A549 (cell line): ENCODE results near the gene PACS1. TPM values are rescaled to one million over a fixed set of nuclear protein-coding genes. Genes with fewer than 3 reads are reported as not detected.
A peak's percentile ranks its signal among the peaks of the same experiment; 100 is the strongest.

Experiments
- ATAC-seq, 2 experiments: fragments of 200-7000 bp in 1 of 2; fragments of >200 bp in 1 of 2; cut with Nextera tagmentation in 1 of 2; cut with Tn5 transposase in 1 of 2; 3 replicates each; pipeline versions ENCODE4 v1.8.0 to v1.9.1; 2018 to 2020; ENCODE audit warnings: mild to moderate bottlenecking in 1 of 2, moderate library complexity in 1 of 2
- CTCF ChIA-PET: fragments of 300-600 bp; sonication (Branson Sonifier 250); formaldehyde crosslinking; extraction: SDS; loops from one replicate; lab custom pipeline; 2021; ENCODE audit warnings: antibody characterized with exemption, inconsistent platforms; lab: Yijun Ruan, JAX
- POLR2A ChIA-PET: fragments of 350-600 bp; formaldehyde crosslinking; extraction: SDS; loops from one replicate; lab custom pipeline; 2021; ENCODE audit warnings: antibody characterized with exemption, inconsistent platforms; lab: Yijun Ruan, JAX
- DNase-seq, 2 experiments: peaks; one replicate each; pipeline versions ENCODE4 v3.0.0 to v3.0.0-alpha.2; 2011 to 2016; ENCODE audit warnings: low read depth in 1 of 2, low spot score in 1 of 2
- FAIRE-seq: peaks from 2 replicates; lab custom pipeline; 2011; peaks lifted over from hg19 to GRCh38; lab: Jason Lieb, UNC
- H3K27ac ChIP-seq, 2 experiments: fragments of >200 bp; sonication (Bioruptor Twin); formaldehyde crosslinking; 3 replicates each; pipeline ENCODE4 v1.5.1; 2016 to 2017
- H3K4me1 ChIP-seq: fragments of >200 bp; sonication (Bioruptor Twin); formaldehyde crosslinking; 3 replicates; pipeline ENCODE4 v1.6.1; 2016
- H3K4me2 ChIP-seq: fragments of >200 bp; sonication (Bioruptor Twin); formaldehyde crosslinking; 3 replicates; pipeline ENCODE4 v1.6.1; 2016
- H3K4me3 ChIP-seq: fragments of >200 bp; sonication (Bioruptor Twin); formaldehyde crosslinking; 3 replicates; pipeline ENCODE4 v1.5.1; 2016
- H3K9me3 ChIP-seq: fragments of >200 bp; sonication (Bioruptor Twin); formaldehyde crosslinking; 3 replicates; pipeline ENCODE4 v1.6.1; 2016
- ATOH8 ChIP-seq: fragments of 250-450 bp; sonication (Bioruptor Pico); IDR thresholded peaks from 2 replicates; pipeline ENCODE4 v1.5.0; 2020; ENCODE audit warnings: low read depth, mild to moderate bottlenecking, moderate library complexity
- BHLHE40 ChIP-seq: IDR thresholded peaks from 2 replicates; pipeline ENCODE4 v1.6.1; 2012; ENCODE audit warnings: low read depth, low read length, inconsistent platforms
- CEBPB ChIP-seq, 2 experiments: fragments of >200 bp in 1 of 2; sonication (Bioruptor Twin) in 1 of 2; formaldehyde crosslinking in 1 of 2; IDR thresholded peaks; 2 replicates each; pipeline ENCODE4 v1.6.1; 2012 to 2016
- CHD2 ChIP-seq: fragments of 150-350 bp; IDR thresholded peaks from 2 replicates; pipeline ENCODE4 v1.6.1; 2014; ENCODE audit warnings: low read length; ENCODE audit not compliant: partially characterized antibody
- CTCF ChIP-seq: fragments of >200 bp; sonication (Bioruptor Twin); formaldehyde crosslinking; IDR thresholded peaks from 3 replicates; pipeline ENCODE4 v1.5.1; 2016
- E2F6 ChIP-seq: IDR thresholded peaks from 2 replicates; pipeline ENCODE4 v1.6.1; 2012; ENCODE audit warnings: low read depth, borderline replicate concordance
- EHF ChIP-seq: fragments of 250-450 bp; sonication (Bioruptor Pico); IDR thresholded peaks from 2 replicates; pipeline ENCODE4 v1.5.0; 2020; ENCODE audit warnings: mild to moderate bottlenecking
- ELK1 ChIP-seq: fragments of 150-350 bp; IDR thresholded peaks from 2 replicates; pipeline ENCODE4 v1.6.1; 2014; ENCODE audit warnings: low read depth, mild to moderate bottlenecking, low read length
- FOSL2 ChIP-seq, 2 experiments: fragments of 450-650 bp in 1 of 2; fragments of >200 bp in 1 of 2; sonication (Bioruptor Twin) in 1 of 2; formaldehyde crosslinking; IDR thresholded peaks; 2 replicates each; pipeline versions ENCODE4 v1.5.0 to v1.6.1; 2016 to 2020; ENCODE audit warnings: mild to moderate bottlenecking in 1 of 2, moderate library complexity in 1 of 2
- GATA3 ChIP-seq: IDR thresholded peaks from 2 replicates; pipeline ENCODE4 v1.6.1; 2012; ENCODE audit warnings: borderline replicate concordance
- HDAC2 ChIP-seq: fragments of 200-600 bp; sonication (generic); IDR thresholded peaks from 2 replicates; pipeline ENCODE4 v1.6.1; 2016
- HES2 ChIP-seq: fragments of >200 bp; sonication (Bioruptor Twin); formaldehyde crosslinking; IDR thresholded peaks from 2 replicates; pipeline ENCODE4 v1.6.1; 2016
- HEYL ChIP-seq: fragments of 250-450 bp; sonication (Bioruptor Pico); IDR thresholded peaks from 2 replicates; pipeline ENCODE4 v1.8.0; 2021; ENCODE audit warnings: mild to moderate bottlenecking, moderate library complexity
- HOXA7 ChIP-seq: fragments of 250-450 bp; sonication (Bioruptor Pico); IDR thresholded peaks from 2 replicates; pipeline ENCODE4 v1.5.0; 2020; ENCODE audit warnings: mild to moderate bottlenecking, moderate library complexity
- HOXB13 ChIP-seq: fragments of 250-450 bp; sonication (Bioruptor Pico); IDR thresholded peaks from 2 replicates; pipeline ENCODE4 v1.5.0; 2020; ENCODE audit warnings: low read depth, mild to moderate bottlenecking, moderate library complexity
- HOXB5 ChIP-seq: fragments of 250-450 bp; sonication (Bioruptor Pico); IDR thresholded peaks from 2 replicates; pipeline ENCODE4 v1.5.0; 2020; ENCODE audit warnings: mild to moderate bottlenecking, moderate library complexity
- JUN ChIP-seq, 2 experiments: fragments of >200 bp; sonication (Bioruptor Twin); formaldehyde crosslinking; IDR thresholded peaks; 2 replicates in 1 of 2; 3 replicates in 1 of 2; pipeline ENCODE4 v1.6.1; 2016 to 2017
- MAZ ChIP-seq: fragments of 150-350 bp; IDR thresholded peaks from 2 replicates; pipeline ENCODE4 v1.6.1; 2014; ENCODE audit warnings: antibody characterized with exemption, low read depth, low read length, borderline replicate concordance
- MYC ChIP-seq: IDR thresholded peaks from 2 replicates; pipeline ENCODE4 v1.6.1; 2012; ENCODE audit warnings: mild to moderate bottlenecking, inconsistent platforms, low read length, improper control_type of control experiment, borderline replicate concordance
- NPAS2 ChIP-seq: fragments of 250-450 bp; sonication (Bioruptor Pico); IDR thresholded peaks from 2 replicates; pipeline ENCODE4 v1.8.0; 2022; ENCODE audit warnings: mild to moderate bottlenecking, moderate library complexity, borderline replicate concordance
- NR3C1 ChIP-seq: fragments of >200 bp; sonication (Bioruptor Twin); formaldehyde crosslinking; IDR thresholded peaks from 3 replicates; pipeline ENCODE4 v1.6.1; 2017
- PHF8 ChIP-seq: fragments of 200-600 bp; sonication (generic); IDR thresholded peaks from 2 replicates; pipeline ENCODE4 v1.6.1; 2016; ENCODE audit warnings: low read depth, mild to moderate bottlenecking, antibody characterized with exemption, moderate library complexity, borderline replicate concordance
- POLR2A ChIP-seq: IDR thresholded peaks from 2 replicates; pipeline ENCODE4 v1.6.1; 2012; ENCODE audit warnings: mild to moderate bottlenecking, low read length
- POLR2AphosphoS2 ChIP-seq: conservative IDR thresholded peaks from 2 replicates; pipeline ENCODE4 v1.6.1; 2012; ENCODE audit warnings: low read length, improper control_type of control experiment, inconsistent platforms
- RAD21 ChIP-seq, 2 experiments: fragments of >200 bp in 1 of 2; sonication (Bioruptor Twin) in 1 of 2; formaldehyde crosslinking in 1 of 2; IDR thresholded peaks in 1 of 2; conservative IDR thresholded peaks in 1 of 2; 2 replicates in 1 of 2; 3 replicates in 1 of 2; pipeline ENCODE4 v1.6.1; 2012 to 2018; ENCODE audit warnings: inconsistent platforms in 1 of 2
- RARB ChIP-seq: fragments of 250-450 bp; sonication (Bioruptor Pico); IDR thresholded peaks from 2 replicates; pipeline ENCODE4 v1.8.0; 2021; ENCODE audit warnings: mild to moderate bottlenecking, moderate library complexity
- RFX5 ChIP-seq: fragments of 450-650 bp; IDR thresholded peaks from 2 replicates; pipeline ENCODE4 v1.7.1; 2014; ENCODE audit warnings: antibody characterized with exemption, mild to moderate bottlenecking, moderate library complexity
- SMC3 ChIP-seq: fragments of >200 bp; sonication (Bioruptor Twin); formaldehyde crosslinking; IDR thresholded peaks from 3 replicates; pipeline ENCODE4 v1.6.1; 2018; ENCODE audit warnings: inconsistent platforms
- USF2 ChIP-seq: fragments of 450-650 bp; IDR thresholded peaks from 2 replicates; pipeline ENCODE4 v1.6.1; 2014; ENCODE audit warnings: antibody characterized with exemption
- ZNF302 ChIP-seq: fragments of 250-450 bp; sonication (Bioruptor Pico); IDR thresholded peaks from 2 replicates; pipeline ENCODE4 v1.9.0; 2021; ENCODE audit warnings: inconsistent platforms, mild to moderate bottlenecking, moderate library complexity
- WGBS: methylation state at CpG from one replicate; pipeline ENCODE4 v1.1.6; 2017; ENCODE audit errors: missing lambda C conversion rate; 5-methylcytosine and 5-hydroxymethylcytosine counted together
- polyA plus RNA-seq, 4 experiments: library from polyadenylated mRNA; depleted of rRNA in 3 of 4; stranded (reverse); fragments of >200 nt; fragmentation: RNase III in 1 of 4; extraction: RNeasy Plus Mini Kit Qiagen cat#74134 plus additional on column Dnase treatment in 1 of 4; gene quantifications; 2 replicates in 3 of 4; 3 replicates in 1 of 4; pipeline ENCODE4 v1.2.3, GENCODE V29; 2011 to 2017

The PACS1 gene
- polyA plus RNA-seq, 2 of the 4 experiments (the other 2 are of a cell fraction), result 48.2 to 59.1 TPM

- WGBS, result 14% methylated on average over 6 of the region's 6 CpGs
- FAIRE-seq (no peak), ATAC-seq (peak; percentile 4 to 30; a peak in 5 of 6 replicates), DNase-seq (no peak)
- TF ChIP-seq ZNF302 (no peak), SMC3 (no peak), ATOH8 (CRISPR knock-in tag) (no peak), CEBPB (IDR thresholded peaks at IDR 0.05) (no peak), USF2 (no peak), HOXB13 (CRISPR knock-in tag) (no peak), HDAC2 (no peak), MYC (no peak), EHF (CRISPR knock-in tag) (no peak), RAD21 (conservative IDR thresholded peaks at IDR 0.05 in 1 of 2, IDR thresholded peaks at IDR 0.05 in 1 of 2) (no peak), NR3C1 (no peak), POLR2A (no peak), FOSL2 (IDR thresholded peaks at IDR 0.05) (no peak), FOSL2 (CRISPR knock-in tag; IDR thresholded peaks at IDR 0.05) (no peak)
- H3K4me2 ChIP-seq, result peak overlapping the region; percentile 59
- peaks cover 9% of the 10 kb centered on the region; the same call in 1 of the 3 replicates for H3K4me1 ChIP-seq
- CTCF ChIA-PET, result interaction anchor here (0.6 to 15.8 kb wide), 39 partner anchors 9 to 1070 kb away, joined by 3 to 188 read pairs (median 5); partner anchors contain the start of genes BANF1, CATSPER1, CST6 and FIBP
- POLR2A ChIA-PET, result interaction anchor here (0.6 to 1.2 kb wide), 2 partner anchors 22 to 26 kb away, joined by 3 to 4 read pairs; no protein-coding TSS in a partner anchor
- no peaks in the 10 kb centered on the region for H3K9me3 ChIP-seq
- H3K4me3 ChIP-seq, result no peak overlapping the region
- no peak overlapping the region; a peak in 1 of 6 replicates for H3K27ac ChIP-seq
These were observed 25.3 kb upstream of the PACS1 start for GRCh38 chr11:66044757-66045156.

GRCh38 chr11:66045177-66045639 is 24.9 kb upstream of the PACS1 start:
- 25% methylated on average over 5 of the region's 11 CpGs for whole genome bisulfite sequencing
- ATAC-seq, result peak; percentile 86 to 96
- peak; percentile 66 for TF ChIP-seq SMC3
- no peak for TF ChIP-seq GATA3
- TF ChIP-seq HEYL (CRISPR knock-in tag), result no peak
- TF ChIP-seq CEBPB (IDR thresholded peaks at IDR 0.05), result no peak
- no peak for TF ChIP-seq HDAC2
- no peak for TF ChIP-seq NR3C1
- peak; percentile 48 to 52 for TF ChIP-seq RAD21 (conservative IDR thresholded peaks at IDR 0.05 in 1 of 2, IDR thresholded peaks at IDR 0.05 in 1 of 2)
- TF ChIP-seq RARB (CRISPR knock-in tag), result no peak
- TF ChIP-seq HOXB13 (CRISPR knock-in tag), result no peak
- TF ChIP-seq MAZ, result peak; percentile 92; the same call in 1 of the 2 replicates
- no peak for TF ChIP-seq NPAS2 (CRISPR knock-in tag)
- TF ChIP-seq BHLHE40, result no peak
- TF ChIP-seq CTCF, result peak; percentile 88
- no peak for TF ChIP-seq POLR2AphosphoS2
- TF ChIP-seq E2F6, result no peak
- no peak for TF ChIP-seq MYC
- TF ChIP-seq PHF8, result no peak
- no peak for TF ChIP-seq RFX5
- TF ChIP-seq HES2, result no peak
- no peak for TF ChIP-seq HOXA7 (CRISPR knock-in tag)
- no peak for TF ChIP-seq ELK1
- TF ChIP-seq POLR2A, result no peak
- no peak for TF ChIP-seq JUN (IDR thresholded peaks at IDR 0.05)
- TF ChIP-seq CHD2, result no peak
- no peak for TF ChIP-seq HOXB5 (CRISPR knock-in tag)
- TF ChIP-seq, all 56 proteins: peak for 4
- Histone ChIP-seq H3K4me2 (peak overlapping the region; percentile 59), H3K4me3 (no peak overlapping the region), H3K9me3 (no peaks in the 10 kb centered on the region), H3K27ac (peak overlapping the region; percentile 46 to 75; a peak in 3 of 6 replicates), H3K4me1 (peaks cover 9% of the 10 kb centered on the region; the same call in 1 of the 3 replicates)
- DNase-seq, result peak; percentile 87 to 95
- FAIRE-seq, result no peak
- CTCF ChIA-PET, result interaction anchor here (0.6 to 15.8 kb wide), 46 partner anchors 9 to 1071 kb away, joined by 3 to 188 read pairs (median 4); partner anchors contain the start of genes BANF1, CATSPER1, CST6 and FIBP
- POLR2A ChIA-PET, result interaction anchor here (0.6 to 1.2 kb wide), 2 partner anchors 23 to 26 kb away, joined by 3 to 4 read pairs; no protein-coding TSS in a partner anchor
